HepG2 (cell line): ENCODE measurements around the gene DAB2IP. TPM values are rescaled to one million over a fixed set of nuclear protein-coding genes. Genes with fewer than 3 reads are reported as not detected.
A peak's percentile ranks its signal among the peaks of the same experiment; 100 is the strongest.

Experiments
- ATF3 ChIP-seq: sonication (generic); formaldehyde crosslinking; IDR thresholded peaks from 2 replicates; pipeline ENCODE4 v1.4.0; 2020; ENCODE audit warnings: missing genetic modification reagents
- ERF ChIP-seq: IDR thresholded peaks from 2 replicates; pipeline ENCODE4 v1.6.1; 2018; ENCODE audit warnings: missing biosample characterization, missing genetic modification reagents
- GATA4 ChIP-seq: sonication (generic); IDR thresholded peaks from 2 replicates; pipeline ENCODE4 v1.6.1; 2016; ENCODE audit warnings: antibody characterized with exemption, low read depth, borderline replicate concordance
- HMGXB4 ChIP-seq, 2 experiments: sonication (generic) in 1 of 2; formaldehyde crosslinking in 1 of 2; IDR thresholded peaks; 2 replicates each; pipeline versions ENCODE4 v1.4.0 to v1.6.1; 2018 to 2020; ENCODE audit warnings: missing genetic modification reagents in 2 of 2, borderline replicate concordance in 1 of 2, low read depth in 1 of 2, mild to moderate bottlenecking in 1 of 2, missing biosample characterization in 1 of 2
- KAT8 ChIP-seq: IDR thresholded peaks from 2 replicates; pipeline ENCODE4 v1.6.1; 2016; ENCODE audit warnings: missing genetic modification reagents, missing compliant biosample characterization
- KDM3A ChIP-seq: IDR thresholded peaks from 2 replicates; pipeline ENCODE4 v1.6.1; 2018; ENCODE audit warnings: low read depth, missing compliant biosample characterization
- MXI1 ChIP-seq: IDR thresholded peaks from 3 replicates; pipeline ENCODE4 v1.6.1; 2012; ENCODE audit warnings: low read depth, low read length, inconsistent platforms, borderline replicate concordance
- POLR2G ChIP-seq: fragments of 200-400 bp; formaldehyde crosslinking; IDR thresholded peaks from 2 replicates; pipeline ENCODE4 v1.6.1; 2018; ENCODE audit warnings: mild to moderate bottlenecking, low read depth, low read length, moderate library complexity
- RCOR2 ChIP-seq: IDR thresholded peaks from 2 replicates; pipeline ENCODE4 v1.6.1; 2016; ENCODE audit warnings: missing biosample characterization, missing genetic modification reagents
- RXRA ChIP-seq: sonication (generic); formaldehyde crosslinking; IDR thresholded peaks from 2 replicates; pipeline ENCODE4 v1.5.1; 2020; ENCODE audit warnings: missing genetic modification reagents
- RXRB ChIP-seq: IDR thresholded peaks from 2 replicates; pipeline ENCODE4 v1.6.1; 2016; ENCODE audit warnings: borderline replicate concordance, missing genetic modification reagents, missing compliant biosample characterization
- SALL2 ChIP-seq: sonication (generic); formaldehyde crosslinking; IDR thresholded peaks from 2 replicates; pipeline ENCODE4 v1.8.1; 2023; ENCODE audit warnings: mild to moderate bottlenecking, missing genetic modification reagents, inconsistent platforms
- SIX4 ChIP-seq: sonication (generic); formaldehyde crosslinking; IDR thresholded peaks from 2 replicates; pipeline ENCODE4 v1.4.0; 2020; ENCODE audit warnings: missing genetic modification reagents
- SOX6 ChIP-seq, 2 experiments: fragments of 450-650 bp in 1 of 2; sonication (generic) in 1 of 2; formaldehyde crosslinking in 1 of 2; IDR thresholded peaks; 2 replicates each; pipeline versions ENCODE4 v1.4.0 to v1.6.1; 2017 to 2020; ENCODE audit warnings: antibody characterized with exemption in 1 of 2, mild to moderate bottlenecking in 1 of 2, missing genetic modification reagents in 1 of 2
- SPEN ChIP-seq: sonication (generic); formaldehyde crosslinking; IDR thresholded peaks from 2 replicates; pipeline ENCODE4 v1.5.1; 2020; ENCODE audit warnings: low read depth, mild to moderate bottlenecking, missing genetic modification reagents
- ZBTB7A ChIP-seq: sonication (generic); formaldehyde crosslinking; IDR thresholded peaks from 2 replicates; pipeline ENCODE4 v1.8.0; 2022; ENCODE audit warnings: mild to moderate bottlenecking, missing genetic modification reagents
- ZC3H4 ChIP-seq: sonication (generic); formaldehyde crosslinking; IDR thresholded peaks from 2 replicates; pipeline ENCODE4 v1.4.0; 2020; ENCODE audit warnings: missing genetic modification reagents, borderline replicate concordance
- ZNF253 ChIP-seq: sonication (generic); formaldehyde crosslinking; IDR thresholded peaks from 2 replicates; pipeline ENCODE4 v1.8.0; 2022; ENCODE audit warnings: mild to moderate bottlenecking, missing genetic modification reagents, borderline replicate concordance
- ZNF34 ChIP-seq: sonication (generic); formaldehyde crosslinking; IDR thresholded peaks from 2 replicates; pipeline ENCODE4 v1.4.0; 2020; ENCODE audit warnings: mild to moderate bottlenecking, missing genetic modification reagents, borderline replicate concordance
- ZNF350 ChIP-seq: sonication (generic); formaldehyde crosslinking; IDR thresholded peaks from 2 replicates; pipeline ENCODE4 v1.4.0; 2020; ENCODE audit warnings: mild to moderate bottlenecking, low read depth, missing genetic modification reagents, borderline replicate concordance
- ZSCAN31 ChIP-seq: sonication (generic); formaldehyde crosslinking; IDR thresholded peaks from 2 replicates; pipeline ENCODE4 v1.5.0; 2020; ENCODE audit warnings: low read depth, mild to moderate bottlenecking, missing genetic modification reagents
- polyA plus RNA-seq, 8 experiments: library from polyadenylated mRNA; depleted of rRNA in 3 of 8; stranded (reverse) in 7 of 8; unstranded in 1 of 8; fragments of >200 nt; fragmentation: Illumina TruSeq in 4 of 8; extraction: Trizol in 4 of 8; gene quantifications; 2 replicates each; pipeline versions ENCODE4 v1.2.1 to v1.2.3, GENCODE V29; 2011 to 2016; ENCODE audit warnings: low read depth in 4 of 8, missing spikeins in 1 of 8, mixed read lengths in 1 of 8; ENCODE audit not compliant: insufficient read depth in 1 of 8
- total RNA-seq, 5 experiments: library from RNA; depleted of rRNA; stranded (reverse); fragments of >200 nt; fragmentation: Illumina TruSeq; extraction: Trizol; gene quantifications; 2 replicates each; pipeline ENCODE4 v1.2.3, GENCODE V29; 2016; ENCODE audit warnings: low read depth in 1 of 5
- TF ChIP-seq, protein P1 (sequence below): sonication (generic); formaldehyde crosslinking; IDR thresholded peaks from 2 replicates; pipeline ENCODE4 v1.4.0; 2020; ENCODE audit warnings: missing genetic modification reagents, borderline replicate concordance
- TF ChIP-seq, protein P2 (sequence below): sonication (generic); formaldehyde crosslinking; IDR thresholded peaks from 2 replicates; pipeline ENCODE4 v1.5.0; 2020; ENCODE audit warnings: missing genetic modification reagents

Gene DAB2IP
- total and polyA plus RNA-seq, 2 of the 13 experiments (the other 11 are each of a cell fraction or from before 2014, with no cell fraction given) = 25.3 to 37.9 TPM

DNA sequence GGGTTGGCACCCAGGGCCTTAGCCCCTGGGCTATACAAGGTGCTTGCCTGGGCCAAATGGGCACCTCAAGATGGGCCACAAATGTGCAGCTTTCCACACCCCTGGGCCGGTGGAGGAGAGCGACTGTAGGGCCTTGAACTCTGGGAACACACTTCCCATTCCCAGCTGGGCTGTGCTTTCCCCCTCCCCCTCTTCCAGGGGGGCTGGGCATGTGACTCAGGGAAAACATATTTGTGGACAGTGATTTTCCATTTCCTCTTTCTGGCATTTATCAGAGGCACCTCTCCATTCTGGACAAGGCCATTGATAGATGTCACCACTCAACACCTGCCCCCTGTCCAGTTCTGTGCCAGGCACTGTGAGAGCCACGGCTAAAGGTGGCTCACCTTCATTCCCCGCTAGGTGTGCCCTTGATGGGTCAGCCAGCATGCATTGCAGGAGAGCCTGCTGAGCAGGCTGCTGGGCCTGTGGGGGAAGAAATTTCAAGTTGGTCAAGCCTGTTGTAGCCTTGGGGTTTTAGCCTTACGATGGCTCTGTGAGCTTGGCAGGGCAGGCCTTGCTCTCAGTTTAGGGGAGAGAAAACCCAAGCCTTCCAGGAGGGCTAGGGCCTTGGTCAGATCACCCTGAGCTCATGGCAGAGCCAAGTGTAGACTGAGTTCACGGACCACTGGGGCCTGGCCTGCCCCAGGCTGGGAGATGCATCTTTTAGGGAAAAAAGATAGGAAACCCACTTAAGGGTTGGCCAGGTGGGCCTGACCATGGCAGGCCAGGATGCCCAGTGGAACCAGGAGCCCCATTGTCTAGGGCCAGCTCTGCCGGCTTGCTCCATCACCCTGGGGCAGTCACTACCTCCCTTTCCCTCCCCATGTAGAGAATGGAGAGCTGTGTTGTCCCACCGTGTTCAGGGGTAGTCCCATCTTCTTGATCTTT lies 113.9 kb downstream of the DAB2IP start (continued):
- TF ChIP-seq POLR2G = 0 out of 2 replicates have a peak, but pooled peaks have one; percentile 42
- TF ChIP-seq, protein P1, sequence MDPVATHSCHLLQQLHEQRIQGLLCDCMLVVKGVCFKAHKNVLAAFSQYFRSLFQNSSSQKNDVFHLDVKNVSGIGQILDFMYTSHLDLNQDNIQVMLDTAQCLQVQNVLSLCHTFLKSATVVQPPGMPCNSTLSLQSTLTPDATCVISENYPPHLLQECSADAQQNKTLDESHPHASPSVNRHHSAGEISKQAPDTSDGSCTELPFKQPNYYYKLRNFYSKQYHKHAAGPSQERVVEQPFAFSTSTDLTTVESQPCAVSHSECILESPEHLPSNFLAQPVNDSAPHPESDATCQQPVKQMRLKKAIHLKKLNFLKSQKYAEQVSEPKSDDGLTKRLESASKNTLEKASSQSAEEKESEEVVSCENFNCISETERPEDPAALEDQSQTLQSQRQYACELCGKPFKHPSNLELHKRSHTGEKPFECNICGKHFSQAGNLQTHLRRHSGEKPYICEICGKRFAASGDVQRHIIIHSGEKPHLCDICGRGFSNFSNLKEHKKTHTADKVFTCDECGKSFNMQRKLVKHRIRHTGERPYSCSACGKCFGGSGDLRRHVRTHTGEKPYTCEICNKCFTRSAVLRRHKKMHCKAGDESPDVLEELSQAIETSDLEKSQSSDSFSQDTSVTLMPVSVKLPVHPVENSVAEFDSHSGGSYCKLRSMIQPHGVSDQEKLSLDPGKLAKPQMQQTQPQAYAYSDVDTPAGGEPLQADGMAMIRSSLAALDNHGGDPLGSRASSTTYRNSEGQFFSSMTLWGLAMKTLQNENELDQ (CRISPR knock-in tag) = no peak
- TF ChIP-seq GATA4 = 0 out of 2 replicates have a peak, but pooled peaks have one; percentile 59
- TF ChIP-seq ZC3H4 (CRISPR knock-in tag) = no peak
- no peak for TF ChIP-seq SOX6 (IDR thresholded peaks at IDR 0.05)
- TF ChIP-seq SOX6 (CRISPR knock-in tag; IDR thresholded peaks at IDR 0.05) = peak; percentile 62
- TF ChIP-seq SIX4 (CRISPR knock-in tag) = 0 out of 2 replicates have a peak, but pooled peaks have one; percentile 30
- TF ChIP-seq, protein P2, sequence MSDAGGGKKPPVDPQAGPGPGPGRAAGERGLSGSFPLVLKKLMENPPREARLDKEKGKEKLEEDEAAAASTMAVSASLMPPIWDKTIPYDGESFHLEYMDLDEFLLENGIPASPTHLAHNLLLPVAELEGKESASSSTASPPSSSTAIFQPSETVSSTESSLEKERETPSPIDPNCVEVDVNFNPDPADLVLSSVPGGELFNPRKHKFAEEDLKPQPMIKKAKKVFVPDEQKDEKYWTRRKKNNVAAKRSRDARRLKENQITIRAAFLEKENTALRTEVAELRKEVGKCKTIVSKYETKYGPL = no peak
- TF ChIP-seq SPEN = peak; percentile 84
- TF ChIP-seq ZBTB7A (CRISPR knock-in tag) = no peak
- TF ChIP-seq HMGXB4 (CRISPR knock-in tag; IDR thresholded peaks at IDR 0.05; ENCODE audit: borderline replicate concordance in 1 of 2, low read depth in 1 of 2) = peak in 1 of 2 experiments; percentile 64; a peak in 1 of 4 replicates
- TF ChIP-seq ZNF253 (CRISPR knock-in tag) = no peak
- TF ChIP-seq ATF3 (CRISPR knock-in tag) = peak; percentile 43; the same call in 1 of the 2 replicates
- TF ChIP-seq ZNF350 (CRISPR knock-in tag) = peak; percentile 76; the same call in 1 of the 2 replicates
- TF ChIP-seq SALL2 (CRISPR knock-in tag) = no peak
- peak; percentile 86 for TF ChIP-seq RXRA
- TF ChIP-seq MXI1 = peak; percentile 57; the same call in 1 of the 3 replicates
- TF ChIP-seq ERF (CRISPR knock-in tag) = peak; percentile 98
- TF ChIP-seq RCOR2 (CRISPR knock-in tag) = peak; percentile 82
- TF ChIP-seq KDM3A = 0 out of 2 replicates have a peak, but pooled peaks have one; percentile 52
- 0 out of 2 replicates have a peak, but pooled peaks have one; percentile 37 for TF ChIP-seq ZNF34 (CRISPR knock-in tag)
- TF ChIP-seq KAT8 = peak; percentile 80
- TF ChIP-seq RXRB = peak; percentile 90
- TF ChIP-seq ZSCAN31 (CRISPR knock-in tag) = peak; percentile 68; the same call in 1 of the 2 replicates
